Ramos (cell line): Measurements from ENCODE around the gene SYT9.

Experiments
- in situ Hi-C: fragments of 300-500 bp; cut with MboI; formaldehyde crosslinking; loops from one replicate; pipeline ENCODE4 v1.14.3; 2022; ENCODE audit warnings: low sequenced_read_pairs; ENCODE audit not compliant: unreplicated experiment

SYT9 gene

DNA sequence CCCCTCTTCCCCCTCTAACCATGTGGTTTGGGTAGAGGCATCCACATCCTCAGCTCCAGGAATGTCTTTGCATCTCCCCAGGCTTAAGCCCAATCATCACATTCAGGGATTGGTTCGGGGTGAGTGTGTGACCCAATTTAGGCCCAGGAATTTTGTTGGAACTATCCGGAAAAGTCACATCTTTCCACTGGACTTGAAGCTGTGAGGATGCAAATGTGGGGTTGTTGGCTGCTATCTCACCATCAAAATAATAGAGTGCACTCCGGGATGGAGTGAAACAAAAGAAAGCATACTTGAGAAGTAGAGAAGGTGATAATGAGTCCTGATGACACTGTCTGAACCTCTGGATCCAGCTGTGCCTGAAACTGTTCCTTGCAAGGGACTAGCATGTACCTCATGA is 199.8 kb downstream of the SYT9 start:
- in situ Hi-C loops: no loop called here

DNA sequence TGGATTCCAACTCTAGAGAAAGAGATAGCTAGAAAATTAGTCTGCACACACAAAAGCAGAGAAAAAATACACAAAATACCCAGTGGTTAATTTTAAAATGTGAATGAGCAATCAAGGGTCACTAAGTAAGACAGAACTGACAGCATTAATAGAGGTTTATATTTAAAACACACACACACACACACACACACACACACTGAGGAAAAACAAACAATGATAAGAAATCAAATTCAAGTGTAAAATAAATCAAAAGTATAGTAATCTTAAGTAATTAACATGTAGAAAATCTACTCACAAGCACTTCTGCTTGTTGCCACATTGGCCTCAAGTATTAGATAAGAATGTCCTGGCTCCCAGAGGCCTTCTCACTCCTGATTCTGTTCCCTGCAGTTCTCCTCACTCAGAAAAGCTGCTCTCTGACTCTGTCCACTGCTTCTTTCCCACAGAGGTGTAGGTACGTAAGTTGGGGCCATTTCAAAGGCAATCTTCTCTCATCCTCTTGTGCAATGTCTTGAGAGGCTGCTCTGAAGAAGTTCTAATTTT is 200.3 kb downstream of the SYT9 start:
- in situ Hi-C loops: no loop called here

- in situ Hi-C loops: no loop called here
Observed at GRCh38 chr11:7454854-7455253, 203.2 kb downstream of the SYT9 start.

DNA sequence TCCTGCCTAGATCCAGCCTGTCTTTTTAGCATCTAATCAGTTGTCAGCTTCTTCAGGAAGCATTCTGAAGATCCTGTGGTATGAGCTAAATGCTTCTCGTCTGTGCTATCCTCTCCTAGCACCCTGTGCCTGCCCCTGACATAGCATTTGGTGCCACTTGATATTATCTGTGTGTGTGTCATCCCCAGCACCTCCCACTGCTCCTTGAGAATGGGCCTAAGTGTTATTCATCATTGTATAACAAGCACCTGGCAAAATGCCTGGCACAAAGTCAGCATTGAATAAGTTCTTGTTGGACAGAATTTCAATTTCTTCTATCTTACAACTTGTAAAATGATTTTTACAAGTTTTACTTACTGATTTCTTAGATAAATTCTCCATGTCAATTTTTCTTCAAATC is 205.5 kb downstream of the SYT9 start:
- in situ Hi-C loops: no loop called here

- in situ Hi-C loops: no loop called here
Observed at GRCh38 chr11:7462706-7463105, 211.0 kb downstream of the SYT9 start.

GRCh38 chr11:7467652-7468051 is 215.9 kb downstream of the SYT9 start:
- in situ Hi-C loops: no loop called here

DNA sequence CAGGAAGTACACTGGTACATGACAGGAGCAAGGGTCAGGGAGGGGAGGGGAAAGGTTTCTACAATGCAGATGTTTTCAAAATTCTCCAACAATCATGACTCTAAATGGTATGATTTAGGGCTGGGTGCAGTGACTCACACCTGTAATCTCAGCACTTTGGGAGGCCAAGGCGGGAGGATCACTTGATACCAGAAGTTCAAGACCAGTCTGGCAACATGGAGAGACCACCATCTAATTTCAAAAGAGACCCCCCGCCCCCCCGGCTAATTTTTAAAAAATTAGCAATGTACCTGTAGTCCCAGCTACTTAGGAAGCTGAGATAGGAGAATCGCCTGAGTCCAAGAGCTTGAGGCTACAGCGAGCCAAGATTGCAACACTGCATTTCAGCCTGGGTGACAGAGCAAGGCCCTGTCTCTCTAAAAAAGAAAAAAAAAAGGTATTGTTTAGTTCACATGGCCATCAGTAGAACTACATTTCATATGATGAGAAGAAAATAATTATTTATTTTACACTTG is 217.7 kb downstream of the SYT9 start:
- in situ Hi-C loops: no loop called here

DNA sequence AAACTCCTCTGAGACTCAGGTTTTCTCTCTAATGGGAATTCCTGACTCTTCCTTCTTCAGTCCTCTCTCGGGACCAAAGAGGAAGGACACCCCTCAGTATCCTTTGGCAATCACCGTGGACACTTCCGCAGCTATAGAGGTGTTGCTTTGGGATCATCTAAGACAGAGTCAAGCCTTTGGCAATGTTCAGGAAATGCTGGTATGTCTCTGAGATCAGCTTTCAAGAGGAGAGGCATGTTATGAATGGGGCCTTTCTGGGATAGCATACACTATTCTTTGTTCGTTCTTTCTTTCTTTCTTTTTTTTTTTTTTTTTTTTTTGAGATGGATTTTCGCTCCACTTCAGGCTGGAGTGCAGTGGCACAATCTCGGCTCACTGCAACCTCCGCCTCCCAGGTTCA is 219.4 kb downstream of the SYT9 start:
- in situ Hi-C loops: no loop called here

DNA sequence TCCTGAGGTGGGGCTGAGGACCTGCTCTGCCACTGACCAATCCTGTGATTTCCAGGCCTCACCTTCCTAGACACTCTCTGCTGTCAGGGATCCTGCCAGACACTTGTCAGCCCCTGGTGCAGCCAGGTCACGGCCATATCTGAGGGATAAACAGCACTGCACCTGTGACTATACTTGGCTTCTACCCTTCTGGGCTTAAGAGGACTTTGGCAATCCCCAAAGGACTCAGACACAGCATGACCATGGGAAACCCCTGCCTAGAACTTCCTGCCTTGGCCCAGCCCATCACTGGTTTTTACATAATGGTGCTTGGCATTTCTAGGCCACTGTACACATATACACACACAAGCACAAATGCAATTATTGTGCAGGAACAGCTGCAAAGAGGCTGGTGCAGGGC is 222.0 kb downstream of the SYT9 start:
- in situ Hi-C loops: no loop called here

DNA sequence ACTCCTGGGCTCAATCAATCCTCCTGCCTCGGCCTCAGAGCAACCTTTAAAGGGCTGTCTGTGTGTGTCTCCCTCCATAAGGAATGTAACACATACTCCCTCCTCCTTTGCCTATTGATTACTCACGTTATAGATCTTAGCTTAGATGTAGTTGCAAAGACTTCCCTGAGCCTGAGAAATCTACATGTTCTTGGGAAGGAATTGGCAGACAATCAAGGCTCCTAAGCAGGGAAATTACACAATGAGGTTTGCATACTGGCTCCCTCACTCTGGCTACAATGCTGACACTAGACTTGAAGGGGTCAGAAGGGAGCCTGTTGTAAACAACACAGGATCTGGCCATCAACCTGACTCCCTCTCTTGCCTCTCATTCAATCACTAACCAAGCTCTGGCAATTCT is 228.4 kb downstream of the SYT9 start:
- in situ Hi-C loops: no loop called here

DNA sequence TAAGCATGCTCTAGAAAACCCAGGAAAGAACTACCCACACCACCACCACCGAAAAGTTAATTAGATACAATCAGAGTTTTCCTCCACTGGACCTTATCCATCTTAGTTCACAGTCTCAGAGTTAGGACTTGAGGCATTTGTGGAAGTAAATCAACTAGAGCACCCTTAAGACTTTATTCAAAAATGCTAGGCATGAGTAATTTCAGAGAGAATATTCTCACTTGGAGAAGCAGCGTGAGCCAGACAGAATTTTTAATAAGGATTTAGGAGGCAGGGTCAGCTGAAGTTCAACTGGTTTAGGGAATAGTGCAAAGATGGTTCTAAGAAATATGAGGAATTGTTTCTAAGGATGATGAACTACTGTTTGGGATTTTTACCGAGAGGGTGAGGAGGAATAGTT is 232.4 kb downstream of the SYT9 start:
- in situ Hi-C loops: no loop called here

- in situ Hi-C loops: no loop called here
Observed at GRCh38 chr11:7484645-7485044, 232.9 kb downstream of the SYT9 start.

- in situ Hi-C loops: no loop called here
Observed at GRCh38 chr11:7485186-7486097, 233.7 kb downstream of the SYT9 start, which contains the start of gene OLFML1. Gene OLFML1, plus strand, starts transcription at chr11:7485506. Its CDS starts 370 bp downstream, at chr11:7485876.

DNA sequence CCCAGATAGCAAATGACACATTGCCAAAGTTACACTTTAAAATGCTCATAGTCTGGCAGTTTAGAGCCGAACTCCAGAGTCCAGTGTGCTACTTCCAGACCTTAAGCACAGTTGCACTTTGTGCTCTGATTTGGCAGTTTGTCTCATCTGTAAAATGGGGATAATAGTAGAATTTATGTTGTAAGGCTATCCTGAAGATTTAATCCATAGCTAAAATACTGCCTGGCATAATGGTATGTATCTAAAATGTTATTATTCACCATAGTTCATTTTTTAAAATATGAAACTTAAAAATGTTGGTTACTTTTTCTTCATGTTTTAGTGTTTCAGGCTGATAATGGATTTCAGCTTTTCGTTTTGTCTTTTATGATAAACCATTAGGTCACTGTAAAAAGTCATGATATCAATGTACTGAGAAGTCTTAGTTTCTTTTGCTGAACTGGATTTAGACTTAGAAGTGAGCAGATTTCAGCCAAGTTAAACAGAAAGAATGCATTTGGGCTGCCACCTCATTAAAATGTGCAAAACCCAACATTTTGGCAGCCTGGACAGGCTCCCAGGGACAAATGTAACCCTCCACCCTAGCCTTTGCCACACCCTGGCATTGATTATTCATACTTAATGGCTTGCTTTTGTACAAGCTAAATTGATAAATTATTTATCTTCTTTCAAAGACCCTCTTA is 234.5 kb downstream of the SYT9 start:
- in situ Hi-C loops: no loop called here

GRCh38 chr11:7486781-7487140 is 235.1 kb downstream of the SYT9 start:
- in situ Hi-C loops: no loop called here

GRCh38 chr11:7487360-7487759 is 235.7 kb downstream of the SYT9 start:
- in situ Hi-C loops: no loop called here

GRCh38 chr11:7488681-7489080 is 237.0 kb downstream of the SYT9 start:
- in situ Hi-C loops: no loop called here

DNA sequence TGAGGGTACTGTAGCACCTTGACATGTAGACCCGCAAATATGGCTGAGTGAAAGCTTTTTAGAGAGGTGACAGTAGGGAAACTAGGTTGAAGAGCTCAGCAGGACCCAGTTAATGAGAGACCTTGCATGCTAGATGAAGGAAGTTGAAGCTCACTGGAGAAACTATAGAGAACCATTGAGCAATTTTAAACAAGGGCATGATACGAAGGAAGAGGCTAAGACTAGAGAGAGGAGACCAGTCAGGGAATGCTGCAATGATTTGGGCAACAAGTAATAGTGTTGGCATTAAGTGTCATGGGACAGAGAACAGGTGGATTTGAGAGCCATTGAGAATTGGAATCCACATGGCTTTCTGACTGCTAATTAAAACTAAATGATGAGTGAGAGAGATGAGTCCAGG is 237.7 kb downstream of the SYT9 start:
- in situ Hi-C loops: no loop called here

- in situ Hi-C loops: no loop called here
Observed at GRCh38 chr11:7490054-7490453, 238.3 kb downstream of the SYT9 start.

GRCh38 chr11:7490535-7490934 is 238.8 kb downstream of the SYT9 start:
- in situ Hi-C loops: no loop called here

DNA sequence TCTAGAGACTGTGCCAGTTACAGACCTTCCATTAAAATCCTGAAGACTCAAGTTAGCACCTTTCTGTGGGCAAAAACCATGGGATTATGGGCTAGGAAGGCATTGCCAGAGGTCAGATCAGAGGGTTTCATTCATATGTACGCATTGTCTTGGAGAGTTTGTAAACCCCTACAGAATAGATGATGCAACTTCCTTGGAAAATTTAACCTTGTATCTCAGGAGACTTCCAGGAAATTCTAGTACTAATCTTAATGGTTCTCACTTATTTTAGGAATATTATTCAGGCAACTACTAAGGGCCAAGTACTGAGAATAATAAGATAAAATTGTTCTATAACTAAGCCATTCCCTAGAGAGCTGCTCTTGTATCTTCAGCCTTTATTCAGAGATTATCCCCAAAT is 240.5 kb downstream of the SYT9 start:
- in situ Hi-C loops: no loop called here
